ENCODE data around the gene HS6ST2. TPM values are rescaled to one million over a fixed set of nuclear protein-coding genes. Genes with fewer than 3 reads are reported as not detected.

Gene HS6ST2
- polyA plus RNA-seq, 1 of the 3 experiments (the other 2 are of a cell fraction), result 0.05 TPM

GRCh38 chrX:132965461-132965860 is 7.0 kb upstream of the HS6ST2 start:
- no peaks in the 10 kb centered on the region for H3K36me3 ChIP-seq (replicated peaks in 1 of 2; ENCODE audit: control insufficient read depth in 1 of 2, insufficient read depth in 2 of 2, low read length in 1 of 2)
- CTCF ChIA-PET, result interaction anchor here (0.9 to 1.7 kb wide), 2 partner anchors 9 to 40 kb away, joined by 3 read pairs; no protein-coding TSS in a partner anchor
- no peaks in the 10 kb centered on the region for H3K9me3 ChIP-seq
- H3F3A ChIP-seq (replicated peaks; ENCODE audit: insufficient read depth), result no peaks in the 10 kb centered on the region
- no peak overlapping the region for H3K4me3 ChIP-seq (ENCODE audit: low read depth in 2 of 2, low read length in 1 of 2)
- H3K27me3 ChIP-seq (ENCODE audit: insufficient read depth), result no peaks in the 10 kb centered on the region; the same call in 1 of the 2 replicates
- peaks cover 0 to 16% of the 10 kb centered on the region in 2 experiments; a peak in 2 of 4 replicates for H3K4me1 ChIP-seq (ENCODE audit: control insufficient read depth in 1 of 2, insufficient read depth in 2 of 2, low read depth in 1 of 2, low read length in 1 of 2)
- H3K4me2 ChIP-seq, result no peak overlapping the region
- no peak overlapping the region for H3K27ac ChIP-seq (ENCODE audit: low read depth in 2 of 2, low read length in 1 of 2)
- H3K9ac ChIP-seq, result no peak overlapping the region
- TF ChIP-seq TAF1 (IDR thresholded peaks at IDR 0.05; ENCODE audit: borderline replicate concordance, low read depth, low read length), result no peak
- no peak for TF ChIP-seq EZH2phosphoT487 (IDR thresholded peaks at IDR 0.05; ENCODE audit: borderline replicate concordance, low read depth)
- TF ChIP-seq POLR2AphosphoS5 (IDR thresholded peaks at IDR 0.05; ENCODE audit: low read depth, low read length), result no peak
- TF ChIP-seq GABPA (IDR thresholded peaks at IDR 0.05; ENCODE audit: low read depth), result no peak
- TF ChIP-seq, protein P1, sequence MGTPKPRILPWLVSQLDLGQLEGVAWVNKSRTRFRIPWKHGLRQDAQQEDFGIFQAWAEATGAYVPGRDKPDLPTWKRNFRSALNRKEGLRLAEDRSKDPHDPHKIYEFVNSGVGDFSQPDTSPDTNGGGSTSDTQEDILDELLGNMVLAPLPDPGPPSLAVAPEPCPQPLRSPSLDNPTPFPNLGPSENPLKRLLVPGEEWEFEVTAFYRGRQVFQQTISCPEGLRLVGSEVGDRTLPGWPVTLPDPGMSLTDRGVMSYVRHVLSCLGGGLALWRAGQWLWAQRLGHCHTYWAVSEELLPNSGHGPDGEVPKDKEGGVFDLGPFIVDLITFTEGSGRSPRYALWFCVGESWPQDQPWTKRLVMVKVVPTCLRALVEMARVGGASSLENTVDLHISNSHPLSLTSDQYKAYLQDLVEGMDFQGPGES (IDR thresholded peaks at IDR 0.05; ENCODE audit: low read depth, low read length), result no peak
- no peak for TF ChIP-seq MEF2A (IDR thresholded peaks at IDR 0.05; ENCODE audit: borderline replicate concordance, low read depth)
- no peak for TF ChIP-seq FOXM1 (IDR thresholded peaks at IDR 0.05; ENCODE audit: low read depth)
- TF ChIP-seq PBX3 (IDR thresholded peaks at IDR 0.05), result no peak
- TF ChIP-seq GATA2 (CRISPR knock-in tag; IDR thresholded peaks at IDR 0.05), result no peak
- TF ChIP-seq TCF12 (IDR thresholded peaks at IDR 0.05), result no peak
- TF ChIP-seq USF1 (IDR thresholded peaks at IDR 0.05; ENCODE audit: borderline replicate concordance, low read depth), result no peak
- TF ChIP-seq ZBTB33 (IDR thresholded peaks at IDR 0.05; ENCODE audit: borderline replicate concordance, low read depth), result no peak
- TF ChIP-seq SMC3 (IDR thresholded peaks at IDR 0.05; ENCODE audit: low read depth, low read length), result no peak
- no peak for TF ChIP-seq NRF1 (IDR thresholded peaks at IDR 0.05; ENCODE audit: low read depth, low read length)
- TF ChIP-seq RAD21 (IDR thresholded peaks at IDR 0.05; ENCODE audit: low read length), result no peak
- no peak for TF ChIP-seq RFX5 (IDR thresholded peaks at IDR 0.05; ENCODE audit: low read length)
- TF ChIP-seq REST (IDR thresholded peaks at IDR 0.05; ENCODE audit: low read depth, low read length), result no peak
- H3K9me2 ChIP-seq, result no peaks in the 10 kb centered on the region
- H2AFZ ChIP-seq (ENCODE audit: low read depth), result no peak overlapping the region
- H4K20me1 ChIP-seq (ENCODE audit: insufficient read depth), result no peaks in the 10 kb centered on the region
- no peaks in the 10 kb centered on the region for H3K79me2 ChIP-seq (ENCODE audit: insufficient read depth)
- no peak for DNase-seq
- POLR2A ChIA-PET, result no interaction called here
- WGBS (ENCODE audit: low lambda C conversion rate), result 25% methylated on average over 4 of the region's 4 CpGs

All from SK-N-SH (cell line).